ENCODE measurements around the gene CDH2.

The CDH2 gene

GRCh38 chr18:28039691-28040090, 137.2 kb downstream of the CDH2 start:
- no peak for DNase-seq

GRCh38 chr18:28039078-28039477, 137.9 kb downstream of the CDH2 start:
- DNase-seq, result no peak

- no peak for DNase-seq
Observed at GRCh38 chr18:28036488-28036887, 140.4 kb downstream of the CDH2 start.

- no peak for DNase-seq
Observed at GRCh38 chr18:28034567-28034966, 142.4 kb downstream of the CDH2 start.

- no peak for DNase-seq
Observed at GRCh38 chr18:28032177-28032576, 144.8 kb downstream of the CDH2 start.

- DNase-seq, result no peak
Observed at GRCh38 chr18:28030458-28030857, 146.5 kb downstream of the CDH2 start.

GRCh38 chr18:28027755-28028154, 149.2 kb downstream of the CDH2 start:
- no peak for DNase-seq

GRCh38 chr18:28019425-28020108, 157.4 kb downstream of the CDH2 start:
- DNase-seq, result no peak

- DNase-seq, result no peak
Observed at GRCh38 chr18:28018351-28018750, 158.6 kb downstream of the CDH2 start.

GRCh38 chr18:28015671-28016070, 161.3 kb downstream of the CDH2 start:
- DNase-seq, result no peak

GRCh38 chr18:28013066-28013465, 163.9 kb downstream of the CDH2 start:
- DNase-seq, result no peak

- DNase-seq, result no peak
Observed at GRCh38 chr18:28012336-28012735, 164.6 kb downstream of the CDH2 start.

GRCh38 chr18:28009589-28009988, 167.3 kb downstream of the CDH2 start:
- DNase-seq, result no peak

- DNase-seq, result no peak
Observed at GRCh38 chr18:28007841-28008240, 169.1 kb downstream of the CDH2 start.

GRCh38 chr18:28005164-28005563, 171.8 kb downstream of the CDH2 start:
- no peak for DNase-seq

GRCh38 chr18:28004606-28005005, 172.3 kb downstream of the CDH2 start:
- DNase-seq, result no peak

- no peak for DNase-seq
Observed at GRCh38 chr18:28003451-28003850, 173.5 kb downstream of the CDH2 start.

GRCh38 chr18:28002841-28003240, 174.1 kb downstream of the CDH2 start:
- DNase-seq, result no peak

- DNase-seq, result no peak
Observed at GRCh38 chr18:27996801-27997272, 180.1 kb downstream of the CDH2 start.

GRCh38 chr18:27995770-27996502, 181.0 kb downstream of the CDH2 start:
- no peak for DNase-seq

- no peak for DNase-seq
Observed at GRCh38 chr18:27994571-27994970, 182.4 kb downstream of the CDH2 start.

- DNase-seq, result no peak
Observed at GRCh38 chr18:27991391-27991790, 185.5 kb downstream of the CDH2 start.

GRCh38 chr18:27985832-27986231, 191.1 kb downstream of the CDH2 start:
- DNase-seq, result no peak

- no peak for DNase-seq
Observed at GRCh38 chr18:27983780-27984179, 193.2 kb downstream of the CDH2 start.
